Endothelial cell of umbilical vein (primary cell): Measurements from ENCODE around the gene PSPC1.

Experiments used
- POLR2A ChIP-seq: IDR thresholded peaks from 2 replicates; pipeline ENCODE4 v1.6.1; 2012; ENCODE audit warnings: low read depth, mild to moderate bottlenecking, control low read depth, low read length
- POLR2AphosphoS5 ChIP-seq: IDR thresholded peaks from 2 replicates; pipeline ENCODE4 v1.6.1; 2012; ENCODE audit warnings: low read depth, mild to moderate bottlenecking, control low read depth, low read length, moderate library complexity; ENCODE audit not compliant: insufficient read depth
- TF ChIP-seq, protein P1 (sequence below), 2 donors: IDR thresholded peaks; 1 replicate in 1 of 2; 2 replicates in 1 of 2; pipeline ENCODE4 v1.5.1; 2011; ENCODE audit warnings: low read length in 2 of 2, mild to moderate bottlenecking in 2 of 2, moderate library complexity in 2 of 2, control low read depth in 1 of 2, inconsistent platforms in 1 of 2, low read depth in 1 of 2; ENCODE audit not compliant: insufficient read depth in 1 of 2; ENCODE audit errors: extremely low read depth in 1 of 2
- TF ChIP-seq, protein P2 (sequence below): IDR thresholded peaks from 2 replicates; pipeline ENCODE4 v1.6.1; 2011; ENCODE audit not compliant: insufficient read depth, insufficient read length

DNA sequence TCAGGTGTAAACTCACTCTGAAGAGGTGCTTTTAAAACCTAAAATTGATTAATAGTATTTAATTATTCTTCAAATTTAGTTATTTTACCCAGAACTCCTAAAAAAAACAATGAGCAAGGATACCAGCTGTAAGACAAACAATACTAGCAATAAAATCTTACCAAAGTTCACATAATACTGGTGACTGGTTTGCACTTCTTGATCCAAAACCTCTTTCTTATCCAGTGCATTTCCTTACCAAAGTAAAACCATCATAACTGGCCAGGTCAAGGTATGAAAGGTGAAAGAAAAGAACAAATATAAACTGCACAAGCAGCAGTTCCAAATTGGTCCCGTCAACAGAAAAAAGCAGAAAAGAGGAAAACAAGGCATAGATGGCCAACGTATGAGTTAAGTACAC, 62.7 kb downstream of the PSPC1 start:
- TF ChIP-seq, protein P1, sequence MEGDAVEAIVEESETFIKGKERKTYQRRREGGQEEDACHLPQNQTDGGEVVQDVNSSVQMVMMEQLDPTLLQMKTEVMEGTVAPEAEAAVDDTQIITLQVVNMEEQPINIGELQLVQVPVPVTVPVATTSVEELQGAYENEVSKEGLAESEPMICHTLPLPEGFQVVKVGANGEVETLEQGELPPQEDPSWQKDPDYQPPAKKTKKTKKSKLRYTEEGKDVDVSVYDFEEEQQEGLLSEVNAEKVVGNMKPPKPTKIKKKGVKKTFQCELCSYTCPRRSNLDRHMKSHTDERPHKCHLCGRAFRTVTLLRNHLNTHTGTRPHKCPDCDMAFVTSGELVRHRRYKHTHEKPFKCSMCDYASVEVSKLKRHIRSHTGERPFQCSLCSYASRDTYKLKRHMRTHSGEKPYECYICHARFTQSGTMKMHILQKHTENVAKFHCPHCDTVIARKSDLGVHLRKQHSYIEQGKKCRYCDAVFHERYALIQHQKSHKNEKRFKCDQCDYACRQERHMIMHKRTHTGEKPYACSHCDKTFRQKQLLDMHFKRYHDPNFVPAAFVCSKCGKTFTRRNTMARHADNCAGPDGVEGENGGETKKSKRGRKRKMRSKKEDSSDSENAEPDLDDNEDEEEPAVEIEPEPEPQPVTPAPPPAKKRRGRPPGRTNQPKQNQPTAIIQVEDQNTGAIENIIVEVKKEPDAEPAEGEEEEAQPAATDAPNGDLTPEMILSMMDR (IDR thresholded peaks at IDR 0.05; ENCODE audit: extremely low read depth in 1 of 2, insufficient read depth in 1 of 2, low read depth in 1 of 2, low read length in 2 of 2): no peak
- TF ChIP-seq POLR2AphosphoS5: no peak
- TF ChIP-seq POLR2A: no peak
- TF ChIP-seq, protein P2, sequence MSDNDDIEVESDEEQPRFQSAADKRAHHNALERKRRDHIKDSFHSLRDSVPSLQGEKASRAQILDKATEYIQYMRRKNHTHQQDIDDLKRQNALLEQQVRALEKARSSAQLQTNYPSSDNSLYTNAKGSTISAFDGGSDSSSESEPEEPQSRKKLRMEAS: no peak
